MCF 10A (cell line): ENCODE data around the gene CFAP97. TPM values are rescaled to one million over a fixed set of nuclear protein-coding genes. Genes with fewer than 3 reads are reported as not detected.
A peak's percentile ranks its signal among the peaks of the same experiment; 100 is the strongest.
"Not testable (repeated sequence)": the region's sequence is repeated elsewhere in the genome, so short reads cannot be mapped to it uniquely, and the experiment has no call there.

Experiments
- BruUV-seq: library from RNA; stranded (reverse); fragments of 400-500 nt; replicated peaks from 2 replicates; lab custom pipeline; 2021; lab: Mats Ljungman, UMichigan
- CTCF ChIA-PET: fragments of 300-600 bp; sonication (Branson Sonifier 250); formaldehyde crosslinking; extraction: SDS; loops from one replicate; lab custom pipeline; 2021; ENCODE audit warnings: antibody characterized with exemption, inconsistent platforms; lab: Yijun Ruan, JAX
- POLR2A ChIA-PET: fragments of 300-600, 350-650 bp; sonication (Branson Sonifier 250); formaldehyde crosslinking; extraction: SDS; loops from one replicate; lab custom pipeline; 2020; ENCODE audit warnings: antibody characterized with exemption, inconsistent platforms; lab: Yijun Ruan, JAX
- DNase-seq: peaks from one replicate; pipeline ENCODE4 v3.0.0-alpha.2; 2018; ENCODE audit not compliant: unreplicated experiment
- H3K27ac Mint-ChIP-seq: one replicate; pipeline ENCODE4 v1.8.0; 2022; ENCODE audit warnings: mild to moderate bottlenecking, low read depth, mixed read lengths; ENCODE audit not compliant: unreplicated experiment
- H3K27me3 Mint-ChIP-seq: one replicate; pipeline ENCODE4 v1.8.0; 2022; ENCODE audit warnings: mixed read lengths; ENCODE audit not compliant: insufficient read depth, unreplicated experiment
- H3K36me3 Mint-ChIP-seq: one replicate; pipeline ENCODE4 v1.8.0; 2022; ENCODE audit warnings: mild to moderate bottlenecking, moderate library complexity, mixed read lengths; ENCODE audit not compliant: insufficient read depth, unreplicated experiment
- H3K4me1 Mint-ChIP-seq: one replicate; pipeline ENCODE4 v1.8.0; 2022; ENCODE audit warnings: mixed read lengths; ENCODE audit not compliant: insufficient read depth, unreplicated experiment
- H3K4me3 Mint-ChIP-seq: one replicate; pipeline ENCODE4 v1.8.0; 2022; ENCODE audit warnings: mild to moderate bottlenecking, moderate library complexity, mixed read lengths; ENCODE audit not compliant: unreplicated experiment
- H3K9me3 Mint-ChIP-seq: one replicate; pipeline ENCODE4 v1.8.0; 2022; ENCODE audit warnings: mixed read lengths; ENCODE audit not compliant: unreplicated experiment
- CTCF ChIP-seq: fragments of 200-600 bp; IDR thresholded peaks from one replicate; pipeline ENCODE4 v1.8.0; 2022; ENCODE audit warnings: antibody characterized with exemption, mild to moderate bottlenecking; ENCODE audit not compliant: unreplicated experiment
- intact Hi-C: fragments of 100-400 bp; cut with micrococcal nuclease; formaldehyde crosslinking; loops from 2 replicates; pipeline ENCODE4 v1.14.1; 2022
- total RNA-seq: library from RNA; stranded (reverse); gene quantifications from 2 replicates; pipeline ENCODE4 v1.2.3, GENCODE V29; 2022

Gene CFAP97
- total RNA-seq, 1 experiment from 2014 or later = 95.0 TPM

GRCh38 chr4:185210102-185210981 lies 6.5 kb upstream of the CFAP97 start:
- ChIA-PET CTCF (no interaction called here), POLR2A (interaction anchor here (1.2 to 2.4 kb wide), 8 partner anchors 9 to 217 kb away, joined by 3 to 32 read pairs (median 7); partner anchors contain the start of genes ANKRD37 and LRP2BP)
- Mint-ChIP-seq H3K27me3 (no peaks in the 10 kb centered on the region), H3K36me3 (peaks cover 7% of the 10 kb centered on the region), H3K4me1 (peaks cover 12% of the 10 kb centered on the region), H3K27ac (peak overlapping the region; percentile 79), H3K9me3 (no peaks in the 10 kb centered on the region), H3K4me3 (peak overlapping the region; percentile 72)
- DNase-seq = peak; percentile 40
- TF ChIP-seq CTCF = no peak
- no TSS peak for BruUV-seq
- intact Hi-C loops = loop anchor here (1.0 kb wide), 2 partner anchors 95 to 185 kb away; partner anchors contain the start of gene LRP2BP

- H3K27me3 Mint-ChIP-seq, BruUV-seq, H3K36me3 Mint-ChIP-seq, CTCF ChIA-PET, H3K27ac Mint-ChIP-seq, DNase-seq, H3K9me3 Mint-ChIP-seq: not testable (repeated sequence)
- intact Hi-C loops = loop anchor here (1.0 to 10.0 kb wide), 3 partner anchors 96 to 265 kb away; partner anchors contain the start of genes CCDC110 and LRP2BP
- H3K4me3 Mint-ChIP-seq = peak overlapping the region; percentile 72
- POLR2A ChIA-PET = interaction anchor here (0.8 to 2.4 kb wide), 9 partner anchors 9 to 218 kb away, joined by 3 to 32 read pairs (median 7); partner anchors contain the start of genes ANKRD37, LRP2BP and UFSP2
- H3K4me1 Mint-ChIP-seq = peaks cover 12% of the 10 kb centered on the region
Measured at GRCh38 chr4:185209852-185210101, 6.0 kb upstream of the CFAP97 start.

GRCh38 chr4:185209031-185209851 lies 5.4 kb upstream of the CFAP97 start, which contains the start of gene SNX25:
Gene SNX25 (plus strand): TSS chr4:185209598. CDS start chr4:185209827, 229 bp downstream.
- H3K27me3 Mint-ChIP-seq = no peaks in the 10 kb centered on the region
- BruUV-seq = no TSS peak
- ChIA-PET CTCF (interaction anchor here (0.9 to 1.1 kb wide), 4 partner anchors 25 to 97 kb away, joined by 3 to 4 read pairs (median 4); no protein-coding TSS in a partner anchor), POLR2A (interaction anchor here (0.7 to 2.4 kb wide), 11 partner anchors 9 to 218 kb away, joined by 3 to 32 read pairs (median 4); partner anchors contain the start of genes ANKRD37, LRP2BP and UFSP2)
- H3K4me1 Mint-ChIP-seq = peaks cover 12% of the 10 kb centered on the region
- no peaks in the 10 kb centered on the region for H3K9me3 Mint-ChIP-seq
- peaks cover 7% of the 10 kb centered on the region for H3K36me3 Mint-ChIP-seq
- DNase-seq = peak; percentile 80
- peak within 1 kb of the TSS; percentile 80 for H3K4me3 Mint-ChIP-seq
- intact Hi-C loops = loop anchor here (10.0 kb wide), 1 partner anchor 266 kb away; the partner anchor contains the start of gene CCDC110
- no peak for TF ChIP-seq CTCF
- H3K27ac Mint-ChIP-seq = peak within 1 kb of the TSS; percentile 79

GRCh38 chr4:185207466-185207865 lies 3.7 kb upstream of the CFAP97 start:
- TF ChIP-seq CTCF = no peak
- peaks cover 12% of the 10 kb centered on the region for H3K4me1 Mint-ChIP-seq
- no peak overlapping the region for H3K4me3 Mint-ChIP-seq
- no TSS peak for BruUV-seq
- intact Hi-C loops = loop anchor here (10.0 kb wide), 1 partner anchor 267 kb away; the partner anchor contains the start of gene CCDC110
- ChIA-PET CTCF (interaction anchor here (0.7 to 1.4 kb wide), 4 partner anchors 24 to 446 kb away, joined by 3 to 4 read pairs (median 3); partner anchors contain the start of gene ANKRD37), POLR2A (interaction anchor here (1.3 kb wide), 1 partner anchor 474 kb away, joined by 5 read pairs; the partner anchor contains the start of gene CENPU)
- no peaks in the 10 kb centered on the region for H3K9me3 Mint-ChIP-seq
- H3K36me3 Mint-ChIP-seq = no peaks in the 10 kb centered on the region
- DNase-seq = no peak
- H3K27ac Mint-ChIP-seq = no peak overlapping the region
- H3K27me3 Mint-ChIP-seq = no peaks in the 10 kb centered on the region
